SW 1271 (cell line): ENCODE data around the gene TAGLN2.

Source experiments
- DNase-seq, 2 experiments: peaks; one replicate each; lab custom pipeline; 2025; lab: John Stamatoyannopoulos, UW

TAGLN2 gene

DNA sequence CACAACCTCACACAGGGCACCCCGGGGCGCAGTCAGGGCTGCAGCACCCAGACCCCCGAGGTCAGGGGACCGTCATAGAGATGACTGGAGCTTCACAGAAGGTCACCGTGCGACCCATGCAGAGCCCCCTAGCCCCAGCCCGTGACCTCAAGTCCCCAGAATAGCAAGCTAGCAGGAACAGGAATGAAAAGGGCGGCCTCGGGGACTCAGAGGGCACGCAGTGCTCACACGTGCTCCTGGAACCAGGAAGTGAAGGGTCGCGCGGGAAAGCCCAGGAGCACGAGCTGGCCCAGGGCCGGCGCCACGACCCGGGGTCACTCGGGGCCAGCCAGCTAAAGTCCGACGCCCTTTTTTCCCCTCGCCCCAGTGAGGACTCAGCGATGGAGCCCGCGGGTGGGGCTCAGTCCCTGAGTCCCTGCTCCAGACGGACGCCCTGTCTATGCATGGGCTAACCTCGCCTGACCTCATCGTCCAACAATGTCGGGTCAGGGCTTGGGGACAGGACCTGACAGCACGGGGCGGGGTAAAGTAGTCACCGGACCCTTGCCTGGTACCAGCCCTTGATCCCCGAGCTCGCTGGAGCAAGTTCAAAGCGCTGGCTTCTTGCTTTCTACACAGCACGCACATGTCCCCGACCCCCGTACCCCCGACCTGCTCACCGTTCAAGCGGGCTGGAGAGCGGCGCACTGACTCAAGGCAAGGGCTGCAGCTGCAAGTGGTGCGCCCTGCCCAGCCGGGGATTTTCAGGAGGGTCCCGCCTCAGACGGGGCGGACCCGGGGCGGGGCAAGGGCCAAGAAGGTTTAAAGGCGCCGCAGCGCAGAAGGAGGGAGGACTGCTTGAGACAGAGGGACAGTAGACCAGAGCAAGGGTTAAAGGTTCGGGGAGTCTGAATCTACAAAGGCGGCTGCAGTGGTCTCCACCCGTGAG, at the start of gene TAGLN2:
TSS of gene TAGLN2 (minus strand) at position 717 of the 928 bp plus-strand sequence. CDS start 4,998 bp downstream, outside the sequence.
- DNase-seq: peak; percentile 76 to 79

DNA sequence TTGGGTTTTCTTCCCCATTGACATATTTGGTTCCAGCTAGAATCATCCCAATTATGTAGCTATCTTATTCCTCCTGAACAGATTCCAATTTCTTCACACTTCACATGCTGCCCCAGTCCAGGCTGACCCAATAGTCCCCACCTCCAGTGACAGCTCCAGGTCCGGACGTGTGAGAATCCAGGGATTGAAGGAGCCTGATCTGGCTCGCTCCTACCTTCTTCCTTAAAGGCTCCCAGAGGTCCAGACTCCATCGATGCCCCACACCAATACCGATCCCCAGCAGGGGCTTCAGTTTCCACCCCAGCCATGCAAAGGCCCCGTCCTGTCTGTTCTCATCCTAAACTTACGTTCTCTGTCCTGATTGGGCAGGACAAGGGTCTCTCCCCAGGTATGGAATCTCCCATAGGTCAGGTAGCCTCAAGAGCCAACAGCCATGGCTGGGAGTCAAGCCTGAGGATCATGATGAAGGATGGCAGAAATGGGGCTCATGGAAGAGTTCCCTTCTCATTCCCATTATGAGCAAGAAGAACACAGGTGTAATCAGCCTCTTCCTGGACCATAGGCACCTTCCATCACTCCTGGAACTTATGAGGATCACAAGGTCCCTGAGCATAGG, 49.2 kb upstream of the TAGLN2 start:
- DNase-seq: no peak

DNA sequence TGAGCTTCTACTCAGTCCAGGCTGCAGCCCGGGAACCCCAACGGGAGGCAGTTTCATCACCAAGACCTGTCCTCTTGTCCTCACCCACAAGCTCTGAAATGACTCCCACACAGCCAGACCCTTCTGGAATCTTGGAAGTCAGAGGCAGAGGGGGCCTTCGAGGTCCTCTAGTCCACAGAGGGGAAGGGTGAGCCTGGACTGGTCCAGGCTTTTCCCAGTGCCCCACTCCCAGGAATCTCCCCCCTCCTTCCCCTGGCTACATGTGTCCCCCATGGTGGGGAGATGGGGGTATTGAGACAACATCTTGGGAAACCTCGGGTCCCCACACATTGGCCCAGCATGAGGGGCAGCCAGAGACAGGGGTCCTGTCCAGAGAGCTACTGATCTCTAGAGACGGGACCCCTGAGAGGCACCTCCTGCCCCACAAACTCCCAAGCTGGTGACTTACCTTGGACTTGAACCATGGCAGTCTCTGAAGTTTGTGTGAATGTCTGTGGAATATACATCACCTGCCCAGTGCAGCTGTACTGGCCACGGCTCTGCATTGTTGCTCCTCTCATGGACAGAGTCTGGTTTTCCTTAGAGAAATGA, 48.1 kb upstream of the TAGLN2 start:
- DNase-seq: no peak

DNA sequence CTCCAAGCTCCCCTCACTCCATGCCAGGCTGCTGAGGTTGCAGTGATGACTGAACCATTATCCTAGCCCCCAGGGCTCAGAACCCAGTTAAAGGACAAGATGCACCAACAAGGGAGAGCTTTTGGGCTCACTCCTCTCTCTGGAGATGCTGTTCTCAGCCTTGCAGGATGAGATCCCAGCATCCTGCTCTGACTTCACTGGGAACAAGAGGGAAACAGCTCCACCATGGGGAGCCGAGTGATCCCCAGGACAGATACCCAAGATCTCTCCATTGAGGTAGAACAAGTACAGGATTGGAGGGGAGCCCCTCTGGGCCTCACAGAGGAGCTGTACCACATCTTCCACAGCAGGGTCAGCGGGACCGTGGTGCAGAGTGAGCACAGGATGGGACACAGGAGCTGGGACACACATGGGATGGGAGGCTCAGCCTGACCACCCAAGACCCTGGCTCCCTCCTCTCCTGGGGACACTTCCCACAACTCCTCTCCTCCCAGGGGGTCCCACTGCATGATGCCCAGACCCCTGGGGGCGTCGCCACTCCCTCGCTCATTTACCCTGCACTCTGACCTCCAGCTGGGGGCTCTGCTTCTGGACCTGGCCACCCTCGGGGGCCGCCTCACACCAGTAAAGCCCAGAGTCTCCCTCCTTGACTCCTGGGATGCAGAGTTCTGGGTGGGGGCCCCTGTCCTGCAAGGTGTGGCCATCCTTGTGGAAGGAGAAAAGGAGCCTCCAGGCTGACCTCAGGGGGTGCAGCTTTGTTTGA, 47.3 kb upstream of the TAGLN2 start:
- DNase-seq: no peak

DNA sequence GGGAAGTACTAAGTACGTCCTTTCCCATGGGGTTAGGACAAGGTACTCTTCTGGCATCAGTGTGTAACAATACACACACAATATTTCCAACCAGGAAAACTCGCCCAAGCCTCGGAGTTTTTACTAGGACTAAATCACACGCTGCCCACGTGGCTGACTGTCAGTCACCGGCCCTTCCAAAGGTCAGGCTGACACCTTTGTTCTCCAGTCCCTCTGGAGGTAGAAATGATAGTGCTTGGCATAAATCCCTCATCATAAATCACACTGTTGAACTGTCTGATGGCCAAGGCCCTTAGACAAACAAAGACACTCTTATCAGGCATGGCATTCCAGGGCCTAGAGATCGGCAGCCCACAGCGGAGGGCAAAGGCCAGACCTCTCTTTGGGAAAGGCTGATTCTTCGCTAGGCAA, 45.6 kb upstream of the TAGLN2 start:
- DNase-seq: no peak

DNA sequence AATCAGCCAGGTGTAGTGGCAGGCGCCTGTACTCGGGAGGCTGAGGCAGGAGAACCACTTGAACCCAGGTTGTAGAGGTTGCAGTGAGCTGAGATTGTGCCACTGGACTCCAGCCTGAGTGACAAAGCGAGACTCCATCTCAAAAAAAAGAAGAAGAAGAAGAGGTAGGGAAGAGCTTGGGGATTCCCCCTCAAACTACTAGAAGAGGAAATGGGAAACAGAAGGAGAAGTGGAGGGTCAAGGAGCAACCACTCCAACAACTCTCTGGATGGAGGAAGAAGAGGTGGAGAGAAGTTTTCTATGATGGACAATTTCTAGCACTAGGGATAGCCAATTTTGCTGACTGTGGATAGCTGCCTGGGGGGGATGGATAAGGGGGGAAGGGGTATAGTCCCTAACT, 43.6 kb upstream of the TAGLN2 start:
- no peak for DNase-seq

DNA sequence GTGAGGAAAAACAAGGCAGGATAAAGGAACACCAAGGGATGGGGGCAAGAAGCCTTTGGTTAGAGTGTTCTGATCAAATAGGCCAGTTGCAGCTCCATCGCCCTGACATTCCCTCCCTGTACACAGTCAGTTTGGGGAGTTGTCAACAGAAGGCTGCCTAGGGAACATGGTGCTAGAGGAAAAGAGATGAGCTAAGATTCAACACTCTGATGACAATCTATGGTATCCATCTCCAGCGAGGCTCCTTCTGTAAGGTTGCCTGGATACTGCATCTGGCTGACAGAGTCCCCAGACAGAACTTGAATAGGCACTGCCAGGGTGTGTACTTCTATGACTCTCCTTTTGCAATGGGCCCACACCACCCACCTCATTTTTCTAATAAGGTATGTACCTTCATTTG, 40.0 kb upstream of the TAGLN2 start:
- DNase-seq: no peak

DNA sequence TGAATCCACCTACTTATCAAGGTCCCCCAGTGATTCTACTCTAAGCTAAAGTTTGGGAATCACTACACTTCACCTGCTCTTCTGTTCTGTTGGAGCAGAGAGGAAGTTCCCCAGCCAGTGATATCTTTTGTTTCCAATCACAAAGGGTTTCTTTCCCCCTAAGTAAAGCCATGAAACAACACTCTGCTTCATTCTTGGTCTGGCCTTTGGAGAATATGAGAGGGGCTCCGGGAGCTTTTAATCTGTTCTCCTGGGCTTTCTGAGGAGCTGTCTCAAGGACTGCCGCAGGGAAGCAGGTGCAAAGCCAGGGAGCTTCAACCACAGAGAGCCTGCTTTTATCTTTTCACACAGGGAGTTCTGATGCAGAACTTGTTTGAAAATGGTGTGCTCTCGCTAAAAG, 38.8 kb upstream of the TAGLN2 start:
- DNase-seq: no peak

DNA sequence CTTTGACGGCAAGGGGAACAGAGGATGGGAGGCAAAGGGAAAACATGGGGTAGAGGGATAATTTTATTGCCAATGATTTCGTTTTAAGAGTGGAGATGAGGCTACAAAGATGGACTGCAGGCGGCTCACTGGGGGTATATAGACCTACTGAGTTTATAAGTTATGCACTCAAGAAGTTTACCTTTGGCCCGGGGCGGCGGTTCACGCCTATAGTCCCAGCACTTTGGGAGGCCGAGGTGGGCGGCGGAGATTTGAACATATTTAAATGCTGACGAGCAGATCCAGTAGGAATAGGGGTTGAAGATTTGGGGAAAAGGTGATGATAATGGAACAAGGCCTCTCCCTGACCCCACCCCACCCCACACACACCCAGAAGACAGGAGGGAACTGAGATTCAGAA, 36.9 kb upstream of the TAGLN2 start:
- DNase-seq: no peak

DNA sequence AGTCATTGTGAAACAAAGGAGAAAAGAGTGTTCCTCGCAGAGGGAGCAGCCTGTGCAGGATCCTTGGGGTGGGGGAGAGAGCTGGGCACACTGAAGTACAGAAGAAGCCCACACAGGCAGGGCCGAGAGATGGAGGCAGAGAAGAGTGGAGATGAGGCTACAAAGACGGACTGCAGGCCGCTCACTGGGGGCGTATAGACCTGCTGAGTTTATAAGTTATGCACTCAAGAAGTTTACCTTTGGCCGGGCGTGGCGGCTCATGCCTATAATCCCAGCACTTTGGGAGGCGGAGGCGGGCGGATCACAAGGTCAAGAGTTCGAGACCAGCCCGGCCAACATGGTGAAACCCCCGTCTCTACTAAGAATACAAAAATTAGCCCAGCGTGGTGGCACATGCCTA, 36.3 kb upstream of the TAGLN2 start:
- DNase-seq: no peak

DNA sequence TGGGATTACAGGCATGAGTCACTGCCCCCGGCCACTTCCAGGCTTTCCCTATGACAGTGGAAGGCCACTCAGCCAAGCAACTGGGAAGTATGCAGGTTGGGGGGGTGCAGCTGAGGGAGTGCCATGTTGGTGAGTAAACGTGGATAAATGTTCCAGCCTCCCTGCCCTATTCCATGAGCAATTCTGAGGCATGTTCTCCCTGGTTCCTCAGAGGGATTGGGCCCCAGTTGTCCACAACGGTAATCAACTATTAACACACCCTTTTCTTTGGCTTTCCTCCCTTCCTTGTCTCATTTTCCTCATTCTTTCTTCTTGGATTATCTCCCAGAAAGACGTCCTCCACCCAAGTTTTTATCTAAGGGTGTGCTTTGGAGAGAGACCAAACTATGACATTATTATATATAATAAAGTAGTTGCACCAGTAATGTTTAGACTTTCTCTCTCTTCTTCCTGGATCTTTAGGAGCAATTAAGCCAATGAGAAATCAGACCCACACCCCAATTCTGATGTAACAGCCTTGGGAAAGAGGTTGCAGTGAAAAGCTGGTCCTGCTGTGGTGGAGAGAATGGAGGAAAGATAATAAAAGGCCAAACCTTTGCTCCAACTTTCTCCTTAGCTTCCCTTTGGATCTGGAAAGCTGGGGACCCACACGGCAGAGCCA, 35.5 kb upstream of the TAGLN2 start:
- no peak for DNase-seq

DNA sequence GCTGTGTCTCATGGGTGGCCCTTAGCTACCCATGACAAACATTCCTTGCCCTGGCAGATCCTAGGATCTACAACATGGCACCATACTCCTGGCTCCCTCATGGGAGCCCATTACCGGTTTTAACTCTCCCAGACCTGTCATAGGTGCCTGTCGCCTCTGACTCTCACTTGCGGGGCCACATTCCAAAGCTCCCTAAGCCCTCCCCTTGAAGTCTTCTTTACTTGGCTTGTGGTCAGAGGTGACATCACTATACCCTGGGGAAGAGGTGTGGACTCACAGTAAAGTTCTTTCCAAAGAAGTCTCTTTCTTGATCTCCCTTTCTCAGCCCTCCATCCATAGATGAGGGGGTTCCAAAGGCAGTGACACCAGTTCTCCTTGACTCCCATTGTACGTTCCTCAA, 34.1 kb upstream of the TAGLN2 start:
- no peak for DNase-seq

DNA sequence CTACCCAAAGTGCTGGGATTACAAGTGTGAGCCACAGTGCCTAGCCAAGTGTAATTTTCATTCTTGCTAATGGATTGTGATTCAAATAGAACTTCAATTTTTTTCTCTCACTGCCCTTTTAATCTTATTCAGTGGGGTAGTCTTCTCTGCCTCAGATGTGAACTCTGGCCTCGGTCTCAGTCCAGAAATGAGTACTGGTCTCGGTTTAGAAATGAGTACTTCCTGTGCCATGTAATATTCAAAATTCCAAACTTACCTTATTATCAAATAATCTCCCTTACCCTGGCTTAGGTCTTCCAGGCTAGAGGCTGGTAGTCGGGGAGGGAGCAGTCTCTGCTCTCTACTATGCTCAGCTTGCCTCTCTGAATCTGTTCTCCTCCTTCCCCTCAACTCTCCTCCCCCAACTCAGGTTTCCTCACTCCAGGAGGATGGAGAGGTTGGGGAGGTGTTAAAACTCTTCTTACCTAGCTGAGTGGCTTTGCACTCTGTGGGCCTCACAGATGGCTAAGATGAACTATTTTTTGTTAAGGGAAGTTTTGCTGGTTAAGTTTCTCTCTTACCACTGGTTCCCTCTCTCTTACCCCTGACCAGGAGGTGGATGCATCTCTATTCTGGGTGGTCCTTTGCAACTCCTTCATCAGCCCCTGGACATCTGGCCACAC, 33.5 kb upstream of the TAGLN2 start:
- no peak for DNase-seq

DNA sequence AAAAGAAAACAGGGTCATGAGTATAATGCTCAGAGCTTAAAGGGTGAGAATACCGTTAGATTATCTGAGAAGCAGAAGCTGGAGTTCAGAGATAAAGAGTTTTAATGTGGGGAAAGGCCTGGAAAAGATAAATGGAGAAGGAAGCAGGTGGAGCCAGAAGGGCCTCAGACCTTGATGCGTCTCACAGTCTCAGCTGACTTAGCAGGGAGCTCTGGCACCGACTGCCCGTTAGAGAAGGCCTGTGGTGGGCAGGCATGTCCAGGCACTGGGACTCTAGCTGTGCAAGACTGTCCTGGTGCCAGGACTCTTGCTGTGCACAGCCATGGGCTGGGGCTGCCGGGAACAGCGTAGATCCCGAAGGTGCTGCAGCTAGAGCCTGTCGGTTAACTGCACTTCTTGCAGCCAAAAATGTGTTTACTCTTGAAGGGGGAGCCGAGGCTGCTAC, 32.5 kb upstream of the TAGLN2 start:
- DNase-seq: no peak

DNA sequence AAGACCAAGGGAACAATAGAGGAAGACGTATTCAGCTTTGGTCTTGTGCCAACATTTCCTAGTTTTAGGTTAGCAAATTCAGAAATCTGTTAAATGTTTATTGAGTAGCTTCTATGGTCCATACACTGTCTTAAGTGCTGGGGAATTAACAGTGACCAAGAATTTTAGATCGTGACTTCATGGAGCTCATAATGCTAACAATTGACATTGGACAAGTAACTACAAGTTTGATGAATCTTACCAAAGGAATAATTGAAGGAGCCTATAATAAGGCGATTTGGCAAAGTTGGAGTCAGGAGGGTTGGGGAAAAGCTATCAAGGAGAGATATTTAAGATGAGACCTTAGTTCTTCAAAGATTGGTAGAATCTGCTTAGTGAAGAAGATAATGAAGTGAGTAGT, 30.1 kb upstream of the TAGLN2 start:
- DNase-seq: no peak

DNA sequence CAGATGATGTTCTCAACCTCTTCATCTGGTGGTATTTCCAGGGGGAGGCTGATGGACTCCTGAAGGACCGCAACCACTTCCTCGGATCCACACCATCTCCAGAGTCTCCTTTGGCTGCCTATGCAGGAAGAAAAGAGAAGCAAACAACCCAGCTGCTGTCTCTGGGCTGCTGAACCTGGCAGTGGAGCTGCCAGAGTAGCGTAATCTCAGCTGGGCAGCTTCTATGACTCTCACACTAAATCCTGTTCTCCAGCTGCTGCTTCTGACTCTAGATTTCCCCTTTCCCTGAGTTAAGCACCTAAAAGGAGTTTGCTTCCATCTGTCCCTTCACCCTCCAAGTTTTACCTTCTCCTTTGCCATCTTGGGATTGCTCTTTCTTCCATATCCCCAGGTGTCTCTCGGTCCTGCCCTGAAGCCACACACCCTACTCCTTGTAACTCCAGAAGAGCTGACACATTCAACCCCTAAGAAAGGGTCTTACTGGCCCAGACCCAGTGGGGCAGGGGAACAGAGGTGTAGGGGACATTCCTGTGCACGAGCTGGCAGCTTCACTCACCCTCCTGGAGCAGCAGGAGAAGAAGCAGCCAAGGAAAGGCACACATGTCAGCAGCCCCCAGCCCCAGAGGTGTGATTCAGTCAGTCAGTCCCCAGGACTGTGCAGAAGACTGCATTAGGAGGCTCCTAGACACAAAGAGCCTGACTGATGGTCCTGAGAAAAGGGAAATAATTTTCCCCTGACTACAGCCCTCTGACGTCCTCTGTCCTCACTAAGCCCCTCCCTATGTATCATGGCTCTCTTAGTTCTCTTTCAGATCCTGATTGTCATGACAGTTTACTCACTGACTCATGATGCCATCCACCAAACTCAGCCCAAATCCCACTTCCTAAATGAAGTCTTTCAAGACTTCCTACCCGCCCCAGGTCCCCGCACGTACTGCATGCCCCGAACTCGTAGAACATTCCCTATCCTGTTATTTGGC, 28.5 kb upstream of the TAGLN2 start, which contains the start of gene SLAMF9:
TSS of gene SLAMF9 (minus strand) at position 702 of the 980 bp plus-strand sequence. CDS start at position 602, 100 bp downstream.
- DNase-seq: no peak

DNA sequence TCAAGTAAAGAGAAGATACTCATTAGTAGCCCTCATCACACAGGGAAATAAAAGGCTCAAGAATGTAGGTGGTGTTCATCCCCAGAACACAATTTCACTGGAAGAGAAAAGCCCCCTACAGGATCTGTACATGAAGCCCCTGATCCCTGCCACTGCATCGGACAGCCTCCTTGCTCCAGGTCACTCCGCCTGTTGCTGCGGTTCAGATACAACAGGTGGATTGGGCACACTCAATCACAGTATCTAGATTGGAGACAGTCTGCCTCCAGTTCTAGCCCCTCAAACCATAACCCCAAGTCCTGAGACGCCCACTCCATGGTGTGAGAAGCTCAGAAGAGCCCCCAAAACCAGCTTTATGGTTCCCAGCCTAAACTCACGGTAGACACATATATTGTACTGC, 27.6 kb upstream of the TAGLN2 start:
- DNase-seq: no peak

DNA sequence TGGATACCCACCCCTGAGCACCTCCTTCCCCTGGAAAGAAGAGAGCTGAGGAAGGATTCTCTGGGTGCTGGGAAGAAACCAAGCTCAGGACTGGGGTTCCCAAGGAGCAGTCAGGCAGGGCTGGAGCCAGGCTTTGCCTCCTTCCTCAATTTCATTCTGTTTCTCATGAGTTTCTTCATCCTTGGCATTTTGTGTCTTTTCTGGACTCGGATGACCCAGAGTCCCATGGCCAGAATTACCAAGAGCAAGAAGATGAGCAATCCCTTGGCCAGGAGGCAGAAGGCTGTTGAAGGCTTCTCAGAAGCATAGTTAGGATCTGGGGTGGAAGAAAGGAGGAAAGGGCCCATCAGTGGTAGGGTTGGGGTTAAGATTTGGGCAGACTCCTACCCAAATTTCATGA, 26.2 kb upstream of the TAGLN2 start:
- DNase-seq: no peak

DNA sequence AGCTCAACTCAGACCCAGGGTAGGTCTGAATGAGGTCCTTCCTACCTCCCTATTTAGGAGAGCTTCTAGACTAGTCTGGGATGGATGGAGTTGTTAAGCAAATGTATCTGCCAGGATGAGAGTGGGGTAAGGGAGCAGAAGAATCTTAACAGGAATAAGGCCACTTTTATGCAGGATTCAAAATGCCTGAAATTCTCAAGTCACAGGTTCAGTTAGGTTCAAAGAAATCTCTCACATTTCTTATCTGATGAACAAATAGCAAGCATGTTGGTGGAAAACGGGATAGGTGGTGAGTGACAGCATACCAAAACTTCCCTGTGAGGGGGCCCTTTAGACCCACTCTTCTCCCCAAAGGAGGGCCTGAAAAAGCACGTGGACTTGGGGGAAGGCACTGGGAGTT, 25.7 kb upstream of the TAGLN2 start:
- DNase-seq: no peak

DNA sequence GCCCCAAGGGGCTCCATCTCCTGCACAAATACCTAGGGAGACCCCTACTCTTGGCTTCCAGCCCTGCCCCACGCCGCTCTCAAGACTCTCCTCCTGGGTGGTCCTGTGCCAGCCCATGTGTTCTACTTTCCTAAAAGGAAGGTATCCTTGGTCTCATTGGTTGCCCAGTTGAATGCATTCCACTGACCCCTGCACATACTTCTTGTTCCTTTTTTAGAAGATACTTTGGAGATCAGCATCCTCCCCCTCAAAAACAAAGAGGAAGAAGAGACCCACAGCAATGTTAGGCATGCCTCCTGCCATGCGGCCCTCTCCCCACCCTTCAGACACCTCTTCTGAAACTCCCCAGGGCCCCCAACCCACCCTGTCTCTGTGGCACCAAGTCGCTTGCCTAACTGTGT, 24.7 kb upstream of the TAGLN2 start:
- no peak for DNase-seq
